Tibial nerve (tissue), 4 donors: ENCODE results near the gene TBC1D22A.

Experiments used
- CTCF ChIP-seq, 5 experiments: fragments of 200-600 bp in 3 of 5; fragments of 450-650 bp in 2 of 5; sonication (generic) in 3 of 5; IDR thresholded peaks; one replicate each; pipeline ENCODE4 v1.5.1; 2016 to 2019; ENCODE audit warnings: antibody characterized with exemption in 5 of 5, mild to moderate bottlenecking in 3 of 5, moderate library complexity in 2 of 5
- EP300 ChIP-seq, 2 donors: sonication (generic); formaldehyde crosslinking; IDR thresholded peaks; one replicate each; pipeline ENCODE4 v1.6.1; 2017; ENCODE audit warnings: antibody characterized with exemption in 2 of 2, mild to moderate bottlenecking in 1 of 2
- POLR2A ChIP-seq, 2 donors: fragments of 450-650 bp; IDR thresholded peaks; one replicate each; pipeline ENCODE4 v1.6.1; 2017; ENCODE audit warnings: antibody characterized with exemption in 2 of 2, mild to moderate bottlenecking in 2 of 2, moderate library complexity in 2 of 2

GRCh38 chr22:46803031-46803880, 40.8 kb downstream of the TBC1D22A start:
- no peak for TF ChIP-seq POLR2A (IDR thresholded peaks at IDR 0.05)
- peak; percentile 86 to 93 (median 87) for TF ChIP-seq CTCF (IDR thresholded peaks at IDR 0.05)
- no peak for TF ChIP-seq EP300 (IDR thresholded peaks at IDR 0.05)
